RWPE1 (cell line): Measurements from ENCODE around the gene TRIM66.

Experiments used
- CTCF ChIA-PET: fragments of 350-600 bp; sonication (Branson Sonifier 250); formaldehyde crosslinking; extraction: SDS; loops from one replicate; lab custom pipeline; 2021; lab: Yijun Ruan, JAX
- POLR2A ChIA-PET: fragments of 400-600 bp; formaldehyde crosslinking; extraction: SDS; loops from one replicate; lab custom pipeline; 2020; ENCODE audit warnings: antibody characterized with exemption; ENCODE audit not compliant: low non-redundant PET; lab: Yijun Ruan, JAX
- DNase-seq: peaks from one replicate; pipeline ENCODE4 v3.0.0; 2012; ENCODE audit warnings: low spot score
- H3K27ac ChIP-seq: fragments of 450-650 bp; 2 replicates; pipeline ENCODE4 v1.5.1; 2017
- CTCF ChIP-seq: fragments of 450-650 bp; conservative IDR thresholded peaks from 2 replicates; pipeline ENCODE4 v1.5.1; 2017; ENCODE audit warnings: low read depth, mild to moderate bottlenecking

Gene TRIM66

GRCh38 chr11:8682303-8683114, at the start of gene TRIM66, which contains the start of gene RPL27A:
TRIM66 (minus strand) TSS chr11:8682665; CDS start chr11:8672274, 10,391 bp downstream.
RPL27A (plus strand) TSS chr11:8682792; CDS start chr11:8682814, 22 bp downstream.
- CTCF ChIA-PET: interaction anchor here (0.5 to 1.7 kb wide), 3 partner anchors 98 to 490 kb away, joined by 3 to 4 read pairs (median 3); no protein-coding TSS in a partner anchor
- POLR2A ChIA-PET: interaction anchor here (0.6 to 1.8 kb wide), 11 partner anchors 11 to 188 kb away, joined by 3 to 10 read pairs (median 4); partner anchors contain the start of gene STK33

DNA sequence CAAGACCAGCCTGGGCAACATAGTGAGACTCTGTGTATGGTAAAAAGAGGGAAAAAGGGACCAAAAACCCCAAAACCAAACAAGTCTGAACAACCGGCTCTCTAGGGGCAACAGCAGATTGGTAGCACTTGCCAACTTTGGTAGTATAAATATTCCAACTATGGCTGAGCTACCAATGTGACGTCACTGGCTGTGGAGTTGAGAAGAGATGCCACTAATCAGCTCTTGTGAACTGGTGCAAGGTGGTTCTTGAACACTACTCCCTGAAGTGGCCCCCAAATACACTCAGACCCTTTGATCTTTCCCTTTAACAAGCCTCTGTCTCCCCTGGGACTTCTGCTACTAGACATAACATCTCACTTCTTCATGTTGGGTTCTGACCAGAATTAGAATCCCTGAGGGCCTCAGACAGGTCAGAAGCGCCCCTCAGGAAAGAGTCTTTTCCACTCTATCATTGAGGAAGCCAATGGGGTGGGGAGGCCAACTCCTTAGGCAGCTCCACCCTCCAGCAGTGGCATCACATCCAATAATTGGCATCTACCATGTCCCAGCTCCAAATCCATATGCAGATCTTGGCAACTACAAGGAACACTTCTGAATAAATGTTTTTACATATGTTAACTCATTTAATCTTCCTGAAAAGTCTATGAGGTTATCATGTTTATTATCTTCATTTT, 49.3 kb upstream of the TRIM66 start:
- CTCF ChIA-PET: interaction anchor here (1.0 kb wide), 1 partner anchor 227 kb away, joined by 3 read pairs; no protein-coding TSS in a partner anchor
- no peak for DNase-seq
- POLR2A ChIA-PET: no interaction called here
- TF ChIP-seq CTCF: no peak
- H3K27ac ChIP-seq: peak overlapping the region; percentile 66

More at GRCh38 chr11:8682303-8683114, at the start of gene TRIM66, which contains the start of gene RPL27A:
- no peak for TF ChIP-seq CTCF
- peak; percentile 89 for DNase-seq
- H3K27ac ChIP-seq: peak within 1 kb of the TSS; percentile 90

- TF ChIP-seq CTCF: no peak
- no peak for DNase-seq
- CTCF ChIA-PET: no interaction called here
- H3K27ac ChIP-seq: no peak overlapping the region
- POLR2A ChIA-PET: no interaction called here
Observed at GRCh38 chr11:8730697-8731020, 48.2 kb upstream of the TRIM66 start.

- CTCF ChIA-PET: interaction anchor here (1.0 kb wide), 1 partner anchor 8 kb away, joined by 3 read pairs; no protein-coding TSS in a partner anchor
- no peak for DNase-seq
- TF ChIP-seq CTCF: no peak
- H3K27ac ChIP-seq: no peak overlapping the region
- POLR2A ChIA-PET: no interaction called here
Observed at GRCh38 chr11:8729837-8730696, 47.6 kb upstream of the TRIM66 start.

GRCh38 chr11:8729067-8729466, 46.6 kb upstream of the TRIM66 start:
- no peak for DNase-seq
- no peak for TF ChIP-seq CTCF
- no peak overlapping the region for H3K27ac ChIP-seq
- CTCF ChIA-PET: interaction anchor here (0.6 kb wide), 1 partner anchor 19 kb away, joined by 3 read pairs; no protein-coding TSS in a partner anchor
- POLR2A ChIA-PET: no interaction called here
